GM12873 (cell line): Measurements from ENCODE around the gene HHAT.

Source experiments
- CTCF ChIP-seq: IDR thresholded peaks from 2 replicates; pipeline ENCODE4 v1.5.1; 2012; ENCODE audit warnings: low read depth, mild to moderate bottlenecking, moderate library complexity, low read length, control low read depth; ENCODE audit not compliant: insufficient read depth; ENCODE audit errors: missing control alignments

Gene HHAT

GRCh38 chr1:210689826-210690225 lies 361.1 kb downstream of the HHAT start:
- no peak for TF ChIP-seq CTCF

- TF ChIP-seq CTCF: no peak
These were observed 361.5 kb downstream of the HHAT start for GRCh38 chr1:210690236-210690635.

GRCh38 chr1:210691039-210691610 lies 362.4 kb downstream of the HHAT start:
- no peak for TF ChIP-seq CTCF

- no peak for TF ChIP-seq CTCF
These were observed 364.1 kb downstream of the HHAT start for GRCh38 chr1:210692796-210693195.

GRCh38 chr1:210695026-210695425 lies 366.3 kb downstream of the HHAT start:
- TF ChIP-seq CTCF: no peak

- peak; percentile 11 for TF ChIP-seq CTCF
These were observed 368.0 kb downstream of the HHAT start for GRCh38 chr1:210696709-210697108.

GRCh38 chr1:210697185-210697584 lies 368.5 kb downstream of the HHAT start:
- TF ChIP-seq CTCF: no peak
